ENCODE data around the gene HEXIM2. TPM values are rescaled to one million over a fixed set of nuclear protein-coding genes. Genes with fewer than 3 reads are reported as not detected.

Gene HEXIM2
- total RNA-seq, 2 donors from 2014 or later: 12.9 to 13.1 TPM

DNA sequence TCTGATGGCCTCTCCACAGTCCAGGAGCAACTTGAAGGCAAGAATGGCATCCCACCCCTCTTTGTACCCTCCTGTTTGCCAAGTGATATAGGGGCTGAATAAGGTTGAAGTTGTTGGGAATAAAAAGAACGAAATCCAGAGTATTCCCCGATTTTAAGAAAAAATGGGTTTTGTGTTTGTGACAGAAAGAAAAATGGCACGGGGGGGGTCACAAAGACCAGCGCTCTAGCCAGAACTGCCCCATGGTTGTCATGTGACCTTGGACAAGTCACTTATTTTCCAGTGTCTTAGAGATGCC lies 15.1 kb upstream of the HEXIM2 start:
- Histone ChIP-seq H3K27me3 (ENCODE audit: control insufficient read depth, insufficient read depth, low read length, poor library complexity, severe bottlenecking) (no peaks in the 10 kb centered on the region), H3K4me1 (ENCODE audit: control insufficient read depth, insufficient read depth, low read length) (peaks cover 17% of the 10 kb centered on the region), H3K9me3 (ENCODE audit: control insufficient read depth, low read length) (no peaks in the 10 kb centered on the region), H3K36me3 (ENCODE audit: control insufficient read depth, insufficient read depth, low read length) (no peaks in the 10 kb centered on the region), H3K9ac (ENCODE audit: extremely low read depth, low read length, poor library complexity, severe bottlenecking) (no peak overlapping the region), H3K4me3 (ENCODE audit: low read length) (peak overlapping the region; percentile 98), H3K27ac (ENCODE audit: low read depth, low read length) (peak overlapping the region; percentile 98)
- Mint-ChIP-seq H3K4me1 (peaks cover 39% of the 10 kb centered on the region), H3K4me3 (peak overlapping the region; percentile 96), H3K9me3 (no peaks in the 10 kb centered on the region), H3K27ac (peak overlapping the region; percentile 100), H3K36me3 (ENCODE audit: low read depth) (no peaks in the 10 kb centered on the region), H3K27me3 (ENCODE audit: insufficient read depth) (no peaks in the 10 kb centered on the region)
- no peak for DNase-seq
- 97 to 100% methylated on average over 2 to 4 of the region's 4 CpGs for WGBS, 2 experiments (ENCODE audit: insufficient coverage in 1 of 2, insufficient read length in 1 of 2)
- TF ChIP-seq, protein P1, sequence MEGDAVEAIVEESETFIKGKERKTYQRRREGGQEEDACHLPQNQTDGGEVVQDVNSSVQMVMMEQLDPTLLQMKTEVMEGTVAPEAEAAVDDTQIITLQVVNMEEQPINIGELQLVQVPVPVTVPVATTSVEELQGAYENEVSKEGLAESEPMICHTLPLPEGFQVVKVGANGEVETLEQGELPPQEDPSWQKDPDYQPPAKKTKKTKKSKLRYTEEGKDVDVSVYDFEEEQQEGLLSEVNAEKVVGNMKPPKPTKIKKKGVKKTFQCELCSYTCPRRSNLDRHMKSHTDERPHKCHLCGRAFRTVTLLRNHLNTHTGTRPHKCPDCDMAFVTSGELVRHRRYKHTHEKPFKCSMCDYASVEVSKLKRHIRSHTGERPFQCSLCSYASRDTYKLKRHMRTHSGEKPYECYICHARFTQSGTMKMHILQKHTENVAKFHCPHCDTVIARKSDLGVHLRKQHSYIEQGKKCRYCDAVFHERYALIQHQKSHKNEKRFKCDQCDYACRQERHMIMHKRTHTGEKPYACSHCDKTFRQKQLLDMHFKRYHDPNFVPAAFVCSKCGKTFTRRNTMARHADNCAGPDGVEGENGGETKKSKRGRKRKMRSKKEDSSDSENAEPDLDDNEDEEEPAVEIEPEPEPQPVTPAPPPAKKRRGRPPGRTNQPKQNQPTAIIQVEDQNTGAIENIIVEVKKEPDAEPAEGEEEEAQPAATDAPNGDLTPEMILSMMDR (conservative IDR thresholded peaks at IDR 0.05): no peak

DNA sequence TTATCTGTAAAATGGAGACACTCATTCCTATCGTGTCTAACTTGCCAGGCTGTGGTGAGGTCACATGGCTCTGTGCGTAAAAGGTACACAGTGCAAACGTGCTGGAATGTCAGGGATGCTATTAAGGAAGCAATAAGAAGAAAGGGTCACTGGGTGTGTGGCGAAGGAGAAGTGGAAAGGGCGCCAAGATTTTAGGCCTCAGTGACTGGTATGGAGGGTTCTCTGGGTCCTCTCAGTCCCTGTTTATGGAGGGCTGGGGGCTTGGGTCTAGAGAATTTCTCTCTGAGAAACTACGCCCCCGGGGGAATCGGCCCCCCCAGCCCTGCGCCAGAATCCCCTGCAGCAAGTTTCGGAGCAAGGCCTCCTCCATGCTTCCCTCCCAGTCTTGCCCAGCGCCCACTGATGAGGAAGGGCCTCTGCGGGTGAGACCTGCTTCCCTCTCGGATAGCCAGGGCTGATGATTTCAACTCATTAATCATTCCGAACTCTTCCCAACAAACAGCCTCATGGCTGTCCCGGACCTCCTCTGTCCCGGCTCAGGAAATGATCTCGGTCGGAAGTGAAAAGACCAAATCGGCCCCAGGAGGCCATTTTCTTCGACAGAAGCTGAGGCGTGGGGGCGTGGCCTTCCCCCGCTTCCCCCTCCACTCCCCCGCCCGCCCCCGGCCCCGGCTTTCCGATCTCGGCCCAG lies 14.6 kb upstream of the HEXIM2 start:
- Mint-ChIP-seq H3K27me3 (ENCODE audit: insufficient read depth) (no peaks in the 10 kb centered on the region), H3K36me3 (ENCODE audit: low read depth) (no peaks in the 10 kb centered on the region), H3K4me1 (peaks cover 39% of the 10 kb centered on the region), H3K4me3 (peak overlapping the region; percentile 96), H3K9me3 (no peaks in the 10 kb centered on the region), H3K27ac (peak overlapping the region; percentile 100)
- Histone ChIP-seq H3K4me3 (ENCODE audit: low read length) (peak overlapping the region; percentile 98), H3K36me3 (ENCODE audit: control insufficient read depth, insufficient read depth, low read length) (no peaks in the 10 kb centered on the region), H3K9me3 (ENCODE audit: control insufficient read depth, low read length) (no peaks in the 10 kb centered on the region), H3K4me1 (ENCODE audit: control insufficient read depth, insufficient read depth, low read length) (peaks cover 19% of the 10 kb centered on the region), H3K9ac (ENCODE audit: extremely low read depth, low read length, poor library complexity, severe bottlenecking) (peak overlapping the region; percentile 98), H3K27ac (ENCODE audit: low read depth, low read length) (peak overlapping the region; percentile 98), H3K27me3 (ENCODE audit: control insufficient read depth, insufficient read depth, low read length, poor library complexity, severe bottlenecking) (no peaks in the 10 kb centered on the region)
- TF ChIP-seq, protein P1 (conservative IDR thresholded peaks at IDR 0.05): no peak
- WGBS, 2 experiments (ENCODE audit: insufficient coverage in 1 of 2, insufficient read length in 1 of 2): 25 to 47% methylated on average over 12 to 27 of the region's 29 CpGs
- DNase-seq: no peak

DNA sequence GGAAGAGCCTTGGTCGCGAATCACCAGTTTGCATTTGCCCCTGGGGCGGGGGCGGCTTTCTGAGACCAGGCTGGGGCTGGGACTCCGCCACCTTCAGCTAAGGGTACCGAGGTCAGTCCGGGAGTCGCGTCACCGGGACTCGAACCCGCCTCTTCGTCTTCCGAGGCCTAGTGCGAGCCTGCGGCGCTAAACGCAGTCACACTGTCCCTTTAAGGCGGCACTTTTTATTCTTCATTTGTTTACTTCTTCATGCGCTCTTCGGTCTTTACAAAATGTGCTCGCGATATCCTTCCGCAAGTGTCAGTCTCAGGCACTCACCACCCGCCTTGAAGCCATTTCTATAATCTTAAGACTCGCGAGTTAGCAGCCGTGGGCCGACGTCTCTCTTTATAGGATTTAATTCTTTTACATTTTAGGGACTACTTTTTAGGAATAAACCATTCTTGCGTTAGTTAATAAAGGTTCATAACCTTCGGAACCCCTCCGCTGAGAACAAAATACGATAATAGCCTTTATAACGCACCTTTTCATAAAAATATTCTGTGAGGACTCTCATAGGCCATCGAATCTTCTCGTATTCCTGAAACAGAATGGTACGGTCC lies 14.0 kb upstream of the HEXIM2 start:
- Mint-ChIP-seq H3K4me3 (peak overlapping the region; percentile 96), H3K27ac (peak overlapping the region; percentile 100), H3K4me1 (peaks cover 39% of the 10 kb centered on the region), H3K9me3 (no peaks in the 10 kb centered on the region), H3K36me3 (ENCODE audit: low read depth) (no peaks in the 10 kb centered on the region), H3K27me3 (ENCODE audit: insufficient read depth) (no peaks in the 10 kb centered on the region)
- DNase-seq: peak; percentile 96
- Histone ChIP-seq H3K36me3 (ENCODE audit: control insufficient read depth, insufficient read depth, low read length) (no peaks in the 10 kb centered on the region), H3K4me3 (ENCODE audit: low read length) (peak overlapping the region; percentile 98), H3K4me1 (ENCODE audit: control insufficient read depth, insufficient read depth, low read length) (peaks cover 19% of the 10 kb centered on the region), H3K27me3 (ENCODE audit: control insufficient read depth, insufficient read depth, low read length, poor library complexity, severe bottlenecking) (no peaks in the 10 kb centered on the region), H3K9ac (ENCODE audit: extremely low read depth, low read length, poor library complexity, severe bottlenecking) (peak overlapping the region; percentile 98), H3K9me3 (ENCODE audit: control insufficient read depth, low read length) (no peaks in the 10 kb centered on the region), H3K27ac (ENCODE audit: low read depth, low read length) (peak overlapping the region; percentile 98)
- TF ChIP-seq, protein P1 (conservative IDR thresholded peaks at IDR 0.05): no peak
- WGBS, 2 experiments (ENCODE audit: insufficient coverage in 1 of 2, insufficient read length in 1 of 2): 0% methylated on average over 27 to 38 of the region's 38 CpGs

All from endodermal cell (in vitro differentiated cells).